ENCODE measurements around the gene PTPRN2.

PTPRN2 gene

DNA sequence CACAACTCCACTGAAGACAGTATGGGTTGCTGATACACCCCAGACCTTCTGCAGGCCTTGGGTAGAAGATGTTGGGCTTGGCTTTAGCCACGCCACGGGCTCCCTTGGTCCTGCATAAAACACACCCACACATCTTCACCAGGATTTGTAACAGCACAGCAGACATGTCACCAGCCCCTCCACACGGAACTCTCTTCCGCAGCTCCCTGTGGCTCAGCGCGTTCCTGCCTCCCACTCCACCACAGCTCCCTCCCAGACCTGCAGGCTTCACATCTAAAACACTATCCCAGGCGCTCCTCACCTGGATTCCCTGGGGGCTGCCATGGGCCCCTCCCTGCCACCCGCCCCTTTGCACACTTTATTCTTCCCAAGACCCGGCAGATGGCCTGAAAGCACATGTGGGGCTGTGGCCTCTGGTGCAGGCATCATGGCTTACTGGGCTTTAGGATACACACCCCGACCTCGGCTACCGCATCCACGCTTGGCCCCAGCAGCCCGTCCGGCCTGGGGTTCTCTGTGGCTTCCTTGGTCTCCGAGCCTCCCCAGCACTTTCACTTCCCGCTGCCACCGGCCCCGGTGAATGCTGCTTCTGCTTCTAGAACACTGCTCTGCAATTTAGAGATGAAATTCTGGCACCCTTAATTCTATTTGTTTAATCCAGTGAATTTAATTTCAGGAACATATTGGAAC, 818.0 kb downstream of the PTPRN2 start:
- Histone ChIP-seq H3K9ac (ENCODE audit: low read depth, low read length) (no peak overlapping the region), H3K4me1 (ENCODE audit: insufficient read depth, low read length) (no peaks in the 10 kb centered on the region), H3K36me3 (ENCODE audit: insufficient read depth, low read length) (no peaks in the 10 kb centered on the region), H3K9me3 (ENCODE audit: control insufficient read depth, insufficient read depth, low read length) (no peaks in the 10 kb centered on the region; the same call in 1 of the 2 replicates)

DNA sequence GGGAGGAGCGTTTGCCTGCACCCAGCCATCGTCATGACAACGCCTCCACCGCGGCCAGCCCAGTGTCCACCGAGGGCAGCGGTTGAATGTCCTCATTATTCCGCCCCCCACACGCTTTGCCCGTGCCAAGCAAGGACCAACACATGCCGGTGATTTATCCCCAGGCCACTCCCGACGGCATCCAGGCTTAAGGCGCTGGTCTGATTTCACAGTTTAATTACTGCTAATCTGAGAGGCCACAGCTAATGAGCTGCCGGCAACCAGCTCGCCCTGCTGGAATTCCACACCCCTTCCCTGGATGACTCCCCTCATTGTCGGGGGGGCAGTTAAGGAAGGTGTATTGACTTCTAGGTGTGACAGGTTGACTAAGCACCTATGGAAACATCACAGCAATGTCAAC, 818.5 kb downstream of the PTPRN2 start:
- Histone ChIP-seq H3K9me3 (ENCODE audit: control insufficient read depth, insufficient read depth, low read length) (no peaks in the 10 kb centered on the region; the same call in 1 of the 2 replicates), H3K4me1 (ENCODE audit: insufficient read depth, low read length) (no peaks in the 10 kb centered on the region), H3K36me3 (ENCODE audit: insufficient read depth, low read length) (no peaks in the 10 kb centered on the region), H3K9ac (ENCODE audit: low read depth, low read length) (no peak overlapping the region)

DNA sequence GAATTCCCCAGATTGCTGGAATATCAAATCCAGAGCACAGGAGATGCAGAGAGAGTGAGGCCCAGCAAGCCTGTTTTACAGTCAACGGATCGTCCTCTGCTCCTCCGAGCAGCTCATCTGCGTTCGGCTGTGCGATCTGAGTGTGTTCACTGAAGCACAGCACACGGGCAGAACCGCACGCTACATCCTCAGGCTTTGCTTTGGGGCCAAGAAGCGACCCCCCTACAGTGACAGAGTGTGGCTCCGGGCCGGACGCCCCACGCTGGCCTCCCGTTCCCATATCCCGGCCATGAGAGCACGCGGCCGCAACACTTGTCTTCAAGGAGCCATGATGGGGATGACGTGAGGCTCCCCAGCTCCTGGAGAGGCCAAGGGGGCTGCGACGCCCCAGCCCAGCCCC, 819.4 kb downstream of the PTPRN2 start:
- no peaks in the 10 kb centered on the region; the same call in 1 of the 2 replicates for H3K9me3 ChIP-seq (ENCODE audit: control insufficient read depth, insufficient read depth, low read length)

DNA sequence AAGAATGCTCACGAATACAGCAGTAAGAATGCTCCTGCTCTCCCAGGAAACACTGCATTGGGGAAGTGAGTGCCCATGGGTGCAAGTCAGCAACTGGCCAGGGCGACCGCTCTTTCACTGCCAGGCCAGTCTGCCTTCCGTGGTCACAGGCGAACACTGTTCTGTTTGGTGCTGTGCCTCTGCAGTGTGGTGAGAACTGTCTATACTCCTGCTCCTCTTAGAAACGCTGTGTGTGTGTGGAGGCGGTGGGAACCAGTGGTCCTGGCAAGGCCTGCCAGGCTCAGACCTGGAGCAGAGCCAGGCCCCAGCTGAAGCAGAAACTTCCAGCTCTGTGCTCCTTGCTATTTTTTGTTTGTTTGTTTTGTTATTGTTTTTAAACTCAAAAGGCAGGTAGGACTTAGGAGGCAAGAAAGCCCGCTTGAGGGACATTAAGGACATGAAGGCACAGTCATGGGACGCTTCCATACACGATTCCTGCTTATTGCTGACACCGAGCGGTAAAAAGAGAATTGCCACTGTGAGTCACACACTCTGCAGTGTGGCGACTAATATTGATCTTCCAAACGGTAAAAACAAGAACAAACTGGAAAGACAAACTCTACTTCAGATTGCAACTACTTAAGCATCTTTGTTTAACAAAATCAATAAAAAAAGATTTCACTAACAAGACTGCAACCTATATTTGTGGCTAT, 820.0 kb downstream of the PTPRN2 start:
- Histone ChIP-seq H3K4me1 (ENCODE audit: insufficient read depth, low read length) (no peaks in the 10 kb centered on the region), H3K9me3 (ENCODE audit: control insufficient read depth, insufficient read depth, low read length) (no peaks in the 10 kb centered on the region; the same call in 1 of the 2 replicates), H3K9ac (ENCODE audit: low read depth, low read length) (no peak overlapping the region), H3K36me3 (ENCODE audit: insufficient read depth, low read length) (no peaks in the 10 kb centered on the region)

More for the DNA sequence above, 819.4 kb downstream of the PTPRN2 start:
- no peaks in the 10 kb centered on the region for H3K4me1 ChIP-seq (ENCODE audit: insufficient read depth, low read length)
- no peak overlapping the region for H3K9ac ChIP-seq (ENCODE audit: low read depth, low read length)
- H3K36me3 ChIP-seq (ENCODE audit: insufficient read depth, low read length), result no peaks in the 10 kb centered on the region

DNA sequence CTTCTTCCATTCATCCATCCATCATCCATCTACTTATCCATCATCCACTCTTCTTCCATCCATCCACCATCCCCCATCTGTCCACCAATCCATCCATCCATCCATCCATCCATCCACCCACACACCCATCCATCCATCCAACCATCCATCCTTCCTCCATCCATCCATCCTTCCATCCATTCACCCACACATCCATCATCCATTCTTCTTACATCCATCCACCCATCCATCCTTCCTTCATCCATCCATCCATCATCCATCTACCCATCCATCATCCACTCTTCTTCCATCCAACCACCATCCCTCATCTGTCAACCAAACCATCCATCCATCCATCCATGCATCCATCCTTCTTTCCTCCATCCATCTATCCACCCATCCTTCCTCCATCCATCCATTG, 821.5 kb downstream of the PTPRN2 start:
- Histone ChIP-seq H3K9ac (ENCODE audit: low read depth, low read length) (no peak overlapping the region), H3K4me1 (ENCODE audit: insufficient read depth, low read length) (no peaks in the 10 kb centered on the region), H3K9me3 (ENCODE audit: control insufficient read depth, insufficient read depth, low read length) (no peaks in the 10 kb centered on the region), H3K36me3 (ENCODE audit: insufficient read depth, low read length) (no peaks in the 10 kb centered on the region)

DNA sequence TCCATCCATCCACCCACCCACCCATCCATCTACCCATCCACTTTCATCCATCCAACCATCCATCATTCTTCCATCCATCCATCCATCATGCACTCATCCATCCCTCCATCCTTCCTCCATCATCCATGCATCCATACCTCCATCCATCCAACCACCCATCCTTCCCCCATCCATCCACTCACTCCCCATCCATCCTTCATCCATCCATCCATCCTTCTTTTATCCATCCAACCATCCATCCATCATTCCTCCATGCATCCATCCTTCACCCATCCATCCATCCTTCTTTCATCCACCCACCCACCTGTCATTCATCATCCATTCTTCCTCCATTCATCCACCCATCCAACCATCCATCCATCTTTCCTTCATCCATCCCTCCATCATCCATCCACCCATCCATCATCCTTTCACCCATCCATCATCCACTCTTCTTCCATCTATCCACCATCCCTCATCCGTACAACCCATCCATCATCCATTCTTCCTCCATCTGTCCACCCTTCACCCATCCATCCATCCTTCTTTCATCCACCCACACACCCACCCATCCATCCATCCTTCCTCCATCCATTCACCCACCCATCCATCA, 822.6 kb downstream of the PTPRN2 start:
- no peaks in the 10 kb centered on the region for H3K36me3 ChIP-seq (ENCODE audit: insufficient read depth, low read length)
- no peaks in the 10 kb centered on the region for H3K4me1 ChIP-seq (ENCODE audit: insufficient read depth, low read length)
- H3K9ac ChIP-seq (ENCODE audit: low read depth, low read length), result no peak overlapping the region
- no peaks in the 10 kb centered on the region for H3K9me3 ChIP-seq (ENCODE audit: control insufficient read depth, insufficient read depth, low read length)

DNA sequence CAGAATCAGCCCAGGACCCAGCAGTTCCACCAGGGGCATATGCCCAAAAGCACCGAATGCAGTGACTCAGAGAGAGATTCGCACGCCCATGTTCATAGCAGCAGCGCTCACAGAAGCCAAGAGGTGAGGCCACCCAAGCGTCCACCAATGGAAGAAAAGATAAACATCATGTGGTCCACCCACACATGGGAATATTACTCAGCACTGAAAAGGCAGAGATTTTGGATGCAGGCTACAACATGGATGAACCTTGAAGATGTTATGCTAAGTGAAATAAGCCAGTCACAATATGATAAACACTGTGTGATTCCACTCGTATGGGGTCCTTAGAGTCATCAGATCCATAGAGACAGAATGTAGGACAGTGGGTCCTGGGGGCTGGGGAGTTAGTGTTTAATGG, 823.4 kb downstream of the PTPRN2 start:
- Histone ChIP-seq H3K36me3 (ENCODE audit: insufficient read depth, low read length) (no peaks in the 10 kb centered on the region), H3K4me1 (ENCODE audit: insufficient read depth, low read length) (no peaks in the 10 kb centered on the region), H3K9me3 (ENCODE audit: control insufficient read depth, insufficient read depth, low read length) (no peaks in the 10 kb centered on the region), H3K9ac (ENCODE audit: low read depth, low read length) (no peak overlapping the region)

DNA sequence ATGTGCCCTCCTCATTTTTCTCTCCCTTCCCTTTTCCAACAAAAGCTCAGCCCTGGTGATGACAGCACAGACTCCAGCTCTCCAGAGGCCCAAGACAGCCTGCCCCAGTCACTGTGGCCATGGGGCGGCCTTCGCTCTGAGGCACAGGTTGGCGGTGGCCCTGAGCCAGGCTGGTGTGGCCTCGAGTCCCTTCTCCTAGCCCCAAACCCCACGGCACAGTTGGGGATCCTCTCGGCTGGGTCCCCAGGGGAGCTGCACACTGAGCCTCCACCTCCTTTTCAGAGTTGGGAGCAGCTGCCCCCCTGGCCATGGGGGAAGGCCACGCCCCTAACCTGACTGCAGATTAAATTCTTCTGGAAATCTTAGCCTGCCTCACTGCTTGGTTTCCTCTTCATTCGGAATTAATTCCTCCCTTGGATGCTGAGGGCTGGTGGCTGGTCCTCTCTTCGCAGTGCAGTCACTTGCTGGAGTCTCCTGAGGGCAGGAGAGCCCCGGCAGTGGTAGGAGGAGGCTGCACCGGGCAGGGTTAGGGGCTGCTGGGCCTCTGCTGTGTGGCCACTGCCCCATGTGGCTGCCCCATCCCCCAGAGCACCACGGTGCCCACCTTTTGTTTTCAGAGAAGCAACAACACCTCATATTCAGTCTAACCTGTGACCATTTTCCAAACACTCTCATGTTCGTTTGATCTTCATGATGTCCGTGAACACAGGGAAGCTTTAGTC, 824.2 kb downstream of the PTPRN2 start:
- Histone ChIP-seq H3K4me1 (ENCODE audit: insufficient read depth, low read length) (no peaks in the 10 kb centered on the region), H3K9ac (ENCODE audit: low read depth, low read length) (no peak overlapping the region), H3K36me3 (ENCODE audit: insufficient read depth, low read length) (no peaks in the 10 kb centered on the region), H3K9me3 (ENCODE audit: control insufficient read depth, insufficient read depth, low read length) (no peaks in the 10 kb centered on the region)

DNA sequence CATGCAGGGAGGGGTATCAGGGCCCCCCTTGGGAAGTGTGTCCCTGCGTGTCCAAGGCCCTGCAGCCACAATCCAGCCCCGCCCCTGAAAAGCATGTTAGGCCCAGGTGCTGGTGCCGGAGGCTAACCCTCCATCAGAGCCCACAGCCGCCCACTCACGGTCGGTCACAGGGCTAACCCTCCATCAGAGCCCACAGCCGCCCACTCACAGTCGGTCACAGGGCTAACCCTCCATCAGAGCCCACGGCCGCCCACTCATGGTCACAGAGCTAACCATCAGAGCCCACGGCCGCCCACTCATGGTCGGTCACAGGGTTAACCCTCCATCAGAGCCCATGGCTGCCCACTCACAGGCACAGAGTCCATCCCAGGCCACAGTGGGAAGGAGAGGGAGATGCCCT, 824.8 kb downstream of the PTPRN2 start:
- no peaks in the 10 kb centered on the region for H3K9me3 ChIP-seq (ENCODE audit: control insufficient read depth, insufficient read depth, low read length)
- H3K36me3 ChIP-seq (ENCODE audit: insufficient read depth, low read length), result no peaks in the 10 kb centered on the region

DNA sequence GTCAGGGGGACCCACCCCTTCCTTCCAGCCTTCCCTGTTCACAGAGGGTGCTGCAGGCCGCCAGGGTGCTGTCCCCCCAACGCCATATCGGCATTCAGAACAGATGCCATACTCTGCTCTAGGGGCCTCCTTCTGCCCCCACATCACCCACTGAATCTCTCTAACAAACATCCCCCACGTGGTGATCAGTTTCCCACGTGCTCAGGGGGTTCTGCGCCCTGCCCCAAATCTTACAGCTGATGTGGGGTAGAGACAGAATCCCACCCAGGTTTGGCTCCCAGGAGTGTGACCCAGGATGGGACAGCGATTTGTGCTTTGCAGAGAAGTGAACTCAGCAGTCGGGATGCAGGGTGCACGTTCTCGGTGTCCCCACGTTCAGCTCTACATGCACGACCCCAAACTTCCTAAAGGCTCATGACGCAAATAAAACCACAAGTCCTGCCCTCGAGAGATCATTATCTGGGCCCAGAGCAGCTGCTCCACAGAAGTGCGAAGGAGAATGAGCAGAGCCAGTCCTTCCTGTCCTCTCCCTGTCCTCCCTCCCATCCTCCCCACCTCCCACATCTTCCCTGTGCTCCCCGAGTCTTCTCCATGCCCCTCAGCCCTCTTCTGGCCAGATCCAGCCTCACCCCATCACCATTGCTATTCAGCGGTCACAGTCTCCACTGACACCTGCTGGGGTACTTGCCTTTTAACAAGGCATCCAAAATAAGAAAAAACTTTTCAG, 827.5 kb downstream of the PTPRN2 start:
- Histone ChIP-seq H3K4me1 (ENCODE audit: insufficient read depth, low read length) (no peaks in the 10 kb centered on the region), H3K36me3 (ENCODE audit: insufficient read depth, low read length) (no peaks in the 10 kb centered on the region), H3K9me3 (ENCODE audit: control insufficient read depth, insufficient read depth, low read length) (no peaks in the 10 kb centered on the region), H3K9ac (ENCODE audit: low read depth, low read length) (no peak overlapping the region)

More for the DNA sequence above, 824.8 kb downstream of the PTPRN2 start:
- Histone ChIP-seq H3K9ac (ENCODE audit: low read depth, low read length) (no peak overlapping the region), H3K4me1 (ENCODE audit: insufficient read depth, low read length) (no peaks in the 10 kb centered on the region)

DNA sequence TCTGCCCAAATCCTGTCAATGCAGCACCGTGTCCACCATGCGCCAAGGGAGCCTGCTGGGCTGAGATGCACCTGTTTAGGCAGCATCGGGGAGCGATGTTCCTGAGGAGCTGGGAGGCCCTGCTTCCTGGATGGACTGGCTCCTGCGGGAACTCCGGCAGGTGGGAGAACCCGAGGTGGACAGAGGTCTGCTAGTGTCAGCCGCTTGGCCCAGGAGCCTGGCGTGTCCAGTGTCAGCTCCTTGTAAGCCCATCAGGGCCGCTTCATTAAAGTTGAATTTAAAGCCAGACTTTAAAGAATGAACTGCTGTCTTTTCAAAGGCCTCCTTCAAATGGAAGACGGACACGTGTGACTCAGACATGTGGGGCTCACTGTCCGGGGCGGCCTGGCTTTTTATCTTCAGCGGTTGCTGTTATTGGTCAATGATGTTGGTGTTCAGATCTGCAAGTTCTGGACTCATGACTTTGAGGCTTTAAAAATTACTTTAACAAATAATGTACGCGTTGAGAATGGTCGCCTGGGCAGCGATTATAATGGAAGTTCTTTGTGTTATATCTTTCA, 828.3 kb downstream of the PTPRN2 start:
- Histone ChIP-seq H3K9ac (ENCODE audit: low read depth, low read length) (no peak overlapping the region), H3K4me1 (ENCODE audit: insufficient read depth, low read length) (no peaks in the 10 kb centered on the region), H3K9me3 (ENCODE audit: control insufficient read depth, insufficient read depth, low read length) (no peaks in the 10 kb centered on the region), H3K36me3 (ENCODE audit: insufficient read depth, low read length) (no peaks in the 10 kb centered on the region)

DNA sequence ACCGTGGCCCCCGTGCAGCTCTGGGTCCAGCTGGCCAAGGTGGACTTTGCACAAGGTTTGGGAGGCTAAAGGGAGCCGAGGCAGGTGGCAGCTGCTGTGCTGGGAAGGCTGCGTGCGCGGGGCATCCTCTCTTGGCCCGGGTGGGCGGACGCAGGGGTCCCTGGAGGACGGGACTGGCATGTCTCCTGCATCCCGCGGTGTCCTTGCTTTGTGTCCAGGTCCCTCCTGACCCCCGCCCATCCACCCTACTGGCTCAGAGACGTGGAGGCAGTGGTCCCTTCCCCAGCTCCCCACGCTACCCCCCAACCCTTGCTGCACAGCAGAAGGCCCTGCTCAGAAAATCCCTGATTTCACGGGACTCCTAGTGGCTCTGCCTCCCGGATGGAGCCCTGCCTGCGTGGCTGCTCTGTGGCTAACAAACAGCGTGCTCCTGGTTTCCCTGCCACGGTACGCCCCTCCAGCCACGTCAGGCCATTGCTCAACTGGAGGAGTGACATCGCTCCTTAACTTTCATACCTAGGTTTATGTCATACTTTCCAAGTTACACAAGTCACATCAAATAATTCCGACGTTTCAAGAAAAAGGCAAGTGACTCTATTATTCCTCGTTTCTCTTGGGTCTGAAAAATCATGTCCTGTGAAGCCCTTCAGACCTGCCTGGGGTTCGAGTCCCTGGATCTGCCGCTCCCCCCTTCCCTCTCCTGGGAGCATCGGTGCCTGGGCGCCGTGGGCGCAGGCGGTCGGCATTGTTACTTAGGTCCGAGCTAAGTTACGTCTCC, 829.0 kb downstream of the PTPRN2 start:
- no peaks in the 10 kb centered on the region for H3K9me3 ChIP-seq (ENCODE audit: control insufficient read depth, insufficient read depth, low read length)
- no peaks in the 10 kb centered on the region for H3K4me1 ChIP-seq (ENCODE audit: insufficient read depth, low read length)
- H3K36me3 ChIP-seq (ENCODE audit: insufficient read depth, low read length), result no peaks in the 10 kb centered on the region
- H3K9ac ChIP-seq (ENCODE audit: low read depth, low read length), result no peak overlapping the region

DNA sequence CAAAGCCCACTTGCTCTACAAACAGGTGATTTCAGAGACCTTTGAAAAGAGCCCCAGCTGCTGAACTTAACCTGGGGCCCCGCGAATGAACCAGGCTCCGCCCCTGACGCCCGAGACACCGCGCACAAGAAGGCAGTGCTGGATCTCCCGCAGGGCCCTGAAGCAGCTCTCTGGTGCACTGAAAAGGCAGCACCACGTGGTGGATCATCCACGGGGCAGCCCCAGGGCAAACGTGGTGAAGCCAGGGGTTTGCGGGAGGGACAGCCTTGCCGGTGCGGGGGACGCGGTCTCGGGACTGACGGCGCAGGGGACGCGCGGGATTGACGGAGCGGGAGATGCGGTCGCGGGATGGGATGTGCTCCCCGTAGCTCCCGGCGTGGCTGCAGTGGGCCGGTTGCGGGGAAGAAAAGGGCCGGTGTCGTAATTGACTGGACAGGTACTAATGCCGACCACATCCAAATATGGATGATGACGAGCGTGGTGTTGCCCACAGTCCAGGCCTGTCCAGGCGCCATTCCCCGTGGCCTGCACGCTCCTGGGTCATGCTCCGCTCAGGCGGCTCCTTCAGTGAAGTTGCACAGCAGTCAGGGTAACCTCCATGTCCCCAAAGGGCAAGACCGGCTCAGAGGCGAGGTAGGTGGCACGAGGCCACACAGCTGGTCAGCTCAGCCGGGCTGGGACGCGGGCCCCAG, 829.7 kb downstream of the PTPRN2 start:
- no peaks in the 10 kb centered on the region for H3K36me3 ChIP-seq (ENCODE audit: insufficient read depth, low read length)
- no peaks in the 10 kb centered on the region for H3K4me1 ChIP-seq (ENCODE audit: insufficient read depth, low read length)
- no peak overlapping the region for H3K9ac ChIP-seq (ENCODE audit: low read depth, low read length)
- no peaks in the 10 kb centered on the region for H3K9me3 ChIP-seq (ENCODE audit: control insufficient read depth, insufficient read depth, low read length)

Measured in ES-I3 (cell line).